Hypothalamus (tissue), 51 donors: Measurements from ENCODE around the gene OR10A2.
A peak's percentile ranks its signal among the peaks of the same experiment; 100 is the strongest.
"Not testable (repeated sequence)": the region's sequence is repeated elsewhere in the genome, so short reads cannot be mapped to it uniquely, and the experiment has no call there.

Experiments used
- DNase-seq, 51 donors: peaks; one replicate each; lab custom pipeline; 2025; lab: John Stamatoyannopoulos, UW

The OR10A2 gene

GRCh38 chr11:6862961-6863360 is at the start of gene OR10A2:
Gene OR10A2 (plus strand): TSS chr11:6863057. CDS start chr11:6869755, 6,698 bp downstream.
- no peak for DNase-seq

- DNase-seq: no peak
These were observed 49.2 kb upstream of the OR10A2 start for GRCh38 chr11:6813656-6814055.

GRCh38 chr11:6817694-6818093 is 45.2 kb upstream of the OR10A2 start:
- no peak for DNase-seq

- DNase-seq: no peak
These were observed 43.9 kb upstream of the OR10A2 start for GRCh38 chr11:6818967-6819366.

GRCh38 chr11:6824136-6824823 is 38.6 kb upstream of the OR10A2 start:
- no peak for DNase-seq

- DNase-seq: no peak
These were observed 37.6 kb upstream of the OR10A2 start for GRCh38 chr11:6825231-6825744.

GRCh38 chr11:6828103-6828502 is 34.8 kb upstream of the OR10A2 start:
- no peak for DNase-seq

- no peak for DNase-seq
These were observed 29.5 kb upstream of the OR10A2 start for GRCh38 chr11:6833356-6833755.

GRCh38 chr11:6834021-6834420 is 28.8 kb upstream of the OR10A2 start:
- no peak for DNase-seq

- no peak for DNase-seq
These were observed 21.2 kb upstream of the OR10A2 start for GRCh38 chr11:6841694-6842093.

GRCh38 chr11:6843670-6844069 is 19.2 kb upstream of the OR10A2 start:
- DNase-seq: no peak

- DNase-seq: no peak
These were observed 18.5 kb upstream of the OR10A2 start for GRCh38 chr11:6844356-6844755.

- DNase-seq: no peak
These were observed 17.5 kb upstream of the OR10A2 start, which contains the start of gene OR10A5 for GRCh38 chr11:6845383-6845782. Gene OR10A5 (plus strand): TSS chr11:6845683. CDS start chr11:6845683, 0 bp downstream.

- no peak for DNase-seq
These were observed 12.3 kb upstream of the OR10A2 start for GRCh38 chr11:6850526-6850925.

GRCh38 chr11:6854801-6855200 is 8.1 kb upstream of the OR10A2 start:
- not testable (repeated sequence) for DNase-seq

- DNase-seq: no peak
These were observed 6.8 kb upstream of the OR10A2 start for GRCh38 chr11:6855971-6856541.

GRCh38 chr11:6856871-6857270 is 6.0 kb upstream of the OR10A2 start:
- DNase-seq: no peak

- peak in 1 of 51 donors; percentile 1 for DNase-seq
These were observed 1.6 kb downstream of the OR10A2 start for GRCh38 chr11:6864438-6864837.

GRCh38 chr11:6871278-6871677 is 8.4 kb downstream of the OR10A2 start:
- DNase-seq: no peak

GRCh38 chr11:6875761-6876160 is 12.9 kb downstream of the OR10A2 start:
- no peak for DNase-seq

- DNase-seq: no peak
These were observed 13.5 kb downstream of the OR10A2 start, which contains the start of gene OR10A4 for GRCh38 chr11:6876325-6876724. Gene OR10A4 (plus strand): TSS chr11:6876625. CDS start chr11:6876648, 23 bp downstream.

- no peak for DNase-seq
These were observed 14.1 kb downstream of the OR10A2 start for GRCh38 chr11:6876914-6877313.
